ENCODE data around the gene CTSO. TPM values are rescaled to one million over a fixed set of nuclear protein-coding genes. Genes with fewer than 3 reads are reported as not detected.

The CTSO gene
- polyA plus RNA-seq, 1 donor (not counting 4 experiments of a cell fraction or from before 2014, with no cell fraction given): 3.3 TPM

DNA sequence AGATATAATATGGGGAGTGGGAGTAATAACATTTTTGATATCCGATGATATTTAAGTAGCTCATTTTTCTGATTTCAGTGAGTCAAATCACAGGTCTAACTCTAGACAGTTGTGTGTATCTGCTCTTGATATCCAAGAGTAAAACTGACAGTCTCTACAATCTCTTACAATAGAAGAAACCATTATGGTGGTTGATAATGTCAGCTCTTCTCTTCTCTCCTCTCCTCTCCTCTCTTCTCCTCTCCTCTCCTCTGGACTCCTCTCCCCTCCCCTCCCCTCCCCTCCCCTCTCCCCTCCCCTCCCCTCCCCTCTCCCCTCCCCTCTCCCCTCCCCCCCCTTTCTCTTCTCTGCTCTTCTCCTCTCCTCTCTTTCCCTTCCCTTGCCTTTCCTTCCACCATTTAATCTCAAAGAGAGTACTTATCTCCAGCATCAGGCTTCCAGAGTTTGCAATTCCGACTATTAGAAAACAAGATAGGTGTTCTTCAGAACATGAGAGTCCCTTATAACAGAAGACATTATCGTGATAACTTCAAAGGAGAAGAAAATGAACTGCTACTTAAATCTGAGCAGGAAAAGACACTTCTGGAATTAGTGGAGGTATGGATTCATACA, 43.9 kb downstream of the CTSO start:
- Histone ChIP-seq H3K9me1 (ENCODE audit: control insufficient read depth, extremely low read depth, insufficient read depth, low read length) (no peaks in the 10 kb centered on the region), H3K4me2 (ENCODE audit: control insufficient read depth, extremely low read depth, insufficient read depth, low read depth, low read length) (no peak overlapping the region), H4K20me1 (ENCODE audit: control insufficient read depth, extremely low read depth, insufficient read depth, low read length) (no peaks in the 10 kb centered on the region), H3K9ac (ENCODE audit: control insufficient read depth, extremely low read depth, insufficient read depth, low read length) (no peak overlapping the region), H2AFZ (ENCODE audit: control insufficient read depth, low read length) (no peak overlapping the region), H3K27me3 (ENCODE audit: control insufficient read depth, extremely low read depth, insufficient read depth, low read length) (no peaks in the 10 kb centered on the region), H3K79me2 (ENCODE audit: control insufficient read depth, insufficient read depth, low read length) (no peaks in the 10 kb centered on the region), H3K27ac (ENCODE audit: control insufficient read depth, insufficient read depth, low read length) (no peak overlapping the region), H3K36me3 (ENCODE audit: control insufficient read depth in 2 of 2, extremely low read depth in 1 of 2, insufficient read depth in 2 of 2, low read length in 2 of 2) (no peaks in the 10 kb centered on the region), H3K9me3 (ENCODE audit: control insufficient read depth, low read depth, low read length) (no peaks in the 10 kb centered on the region), H3K4me1 (ENCODE audit: control insufficient read depth, extremely low read depth, insufficient read depth, low read length) (no peaks in the 10 kb centered on the region), H3K4me3 (ENCODE audit: control insufficient read depth in 2 of 3, extremely low read depth in 1 of 3, insufficient read depth in 2 of 3, low read depth in 1 of 3, low read length in 3 of 3) (no peak overlapping the region)
- no peak for FAIRE-seq
- DNase-seq (ENCODE audit: low read depth, low spot score): no peak
- TF ChIP-seq EZH2 (IDR thresholded peaks at IDR 0.05; ENCODE audit: low read length): no peak
- TF ChIP-seq, protein P1, sequence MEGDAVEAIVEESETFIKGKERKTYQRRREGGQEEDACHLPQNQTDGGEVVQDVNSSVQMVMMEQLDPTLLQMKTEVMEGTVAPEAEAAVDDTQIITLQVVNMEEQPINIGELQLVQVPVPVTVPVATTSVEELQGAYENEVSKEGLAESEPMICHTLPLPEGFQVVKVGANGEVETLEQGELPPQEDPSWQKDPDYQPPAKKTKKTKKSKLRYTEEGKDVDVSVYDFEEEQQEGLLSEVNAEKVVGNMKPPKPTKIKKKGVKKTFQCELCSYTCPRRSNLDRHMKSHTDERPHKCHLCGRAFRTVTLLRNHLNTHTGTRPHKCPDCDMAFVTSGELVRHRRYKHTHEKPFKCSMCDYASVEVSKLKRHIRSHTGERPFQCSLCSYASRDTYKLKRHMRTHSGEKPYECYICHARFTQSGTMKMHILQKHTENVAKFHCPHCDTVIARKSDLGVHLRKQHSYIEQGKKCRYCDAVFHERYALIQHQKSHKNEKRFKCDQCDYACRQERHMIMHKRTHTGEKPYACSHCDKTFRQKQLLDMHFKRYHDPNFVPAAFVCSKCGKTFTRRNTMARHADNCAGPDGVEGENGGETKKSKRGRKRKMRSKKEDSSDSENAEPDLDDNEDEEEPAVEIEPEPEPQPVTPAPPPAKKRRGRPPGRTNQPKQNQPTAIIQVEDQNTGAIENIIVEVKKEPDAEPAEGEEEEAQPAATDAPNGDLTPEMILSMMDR (optimal IDR thresholded peaks at IDR 0.05 in 1 of 3, IDR thresholded peaks at IDR 0.05 in 1 of 3, conservative IDR thresholded peaks at IDR 0.05 in 1 of 3; ENCODE audit: extremely low read depth in 1 of 3, insufficient read depth in 2 of 3, low read length in 3 of 3): no peak
- dilution Hi-C loops (cut with MboI; ENCODE audit: extremely low pct_ligation_motif_present, low sequenced_read_pairs): no loop called here

DNA sequence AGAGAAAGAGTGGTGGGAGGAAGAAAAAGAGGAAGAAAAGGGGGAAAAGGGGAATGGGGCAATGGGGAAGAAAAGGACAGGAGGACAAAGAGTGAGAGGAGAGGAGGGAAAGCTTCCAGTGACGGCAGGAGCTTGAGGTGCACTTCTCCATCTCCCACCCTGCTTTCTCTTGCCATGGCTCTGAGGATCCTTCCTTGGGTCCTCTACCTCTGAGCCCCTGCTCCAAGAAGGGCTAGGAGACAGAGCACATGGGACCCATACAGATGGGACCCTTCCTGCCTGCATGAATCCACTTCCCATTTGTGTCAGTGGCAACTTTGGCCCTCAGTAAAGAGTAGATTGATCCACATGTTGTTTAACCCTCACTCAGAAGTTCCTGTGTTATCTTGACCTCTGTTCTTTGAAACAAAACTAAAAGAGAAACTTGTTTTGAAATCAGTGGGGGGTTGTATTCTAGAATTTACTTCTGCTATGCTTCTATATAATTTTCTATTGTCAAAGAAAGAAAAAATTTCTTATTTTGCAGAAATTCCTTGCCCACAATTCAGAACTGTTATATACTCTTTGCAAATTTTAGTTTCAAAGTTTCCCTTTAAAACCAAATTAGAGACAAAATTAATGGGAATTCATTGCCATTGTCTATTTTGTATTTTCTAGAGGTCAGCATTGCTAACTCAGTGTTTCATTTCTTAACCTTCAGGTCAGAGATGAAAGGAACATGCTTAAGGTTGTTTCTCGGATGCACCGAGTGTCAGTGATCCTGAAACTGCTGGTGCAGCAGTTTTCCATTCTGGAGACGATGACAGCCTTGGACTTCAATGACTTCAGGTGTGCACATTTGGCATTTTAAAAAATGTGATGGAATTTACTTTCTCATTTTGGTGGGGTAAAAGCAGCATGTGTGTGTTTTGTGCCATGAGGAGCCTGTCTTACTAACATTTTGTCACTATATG, 45.2 kb downstream of the CTSO start:
- DNase-seq (ENCODE audit: low read depth, low spot score) (no peak), FAIRE-seq (no peak)
- Histone ChIP-seq H2AFZ (ENCODE audit: control insufficient read depth, low read length) (no peak overlapping the region), H3K27me3 (ENCODE audit: control insufficient read depth, extremely low read depth, insufficient read depth, low read length) (no peaks in the 10 kb centered on the region), H3K9ac (ENCODE audit: control insufficient read depth, extremely low read depth, insufficient read depth, low read length) (no peak overlapping the region), H3K79me2 (ENCODE audit: control insufficient read depth, insufficient read depth, low read length) (no peaks in the 10 kb centered on the region), H3K4me2 (ENCODE audit: control insufficient read depth, extremely low read depth, insufficient read depth, low read depth, low read length) (no peak overlapping the region), H3K36me3 (ENCODE audit: control insufficient read depth in 2 of 2, extremely low read depth in 1 of 2, insufficient read depth in 2 of 2, low read length in 2 of 2) (no peaks in the 10 kb centered on the region), H3K9me1 (ENCODE audit: control insufficient read depth, extremely low read depth, insufficient read depth, low read length) (no peaks in the 10 kb centered on the region), H3K27ac (ENCODE audit: control insufficient read depth, insufficient read depth, low read length) (no peak overlapping the region), H3K4me1 (ENCODE audit: control insufficient read depth, extremely low read depth, insufficient read depth, low read length) (no peaks in the 10 kb centered on the region), H3K9me3 (ENCODE audit: control insufficient read depth, low read depth, low read length) (no peaks in the 10 kb centered on the region), H4K20me1 (ENCODE audit: control insufficient read depth, extremely low read depth, insufficient read depth, low read length) (no peaks in the 10 kb centered on the region), H3K4me3 (ENCODE audit: control insufficient read depth in 2 of 3, extremely low read depth in 1 of 3, insufficient read depth in 2 of 3, low read depth in 1 of 3, low read length in 3 of 3) (no peak overlapping the region)
- dilution Hi-C loops (cut with MboI; ENCODE audit: extremely low pct_ligation_motif_present, low sequenced_read_pairs): no loop called here
- TF ChIP-seq, protein P1 (optimal IDR thresholded peaks at IDR 0.05 in 1 of 3, IDR thresholded peaks at IDR 0.05 in 1 of 3, conservative IDR thresholded peaks at IDR 0.05 in 1 of 3; ENCODE audit: extremely low read depth in 1 of 3, insufficient read depth in 2 of 3, low read length in 3 of 3): no peak
- no peak for TF ChIP-seq EZH2 (IDR thresholded peaks at IDR 0.05; ENCODE audit: low read length)

Data from keratinocyte (primary cell).